Measurements from ENCODE around the gene ODAD4. TPM values are rescaled to one million over a fixed set of nuclear protein-coding genes. Genes with fewer than 3 reads are reported as not detected.

Gene ODAD4
- total RNA-seq, 6 experiments from 2014 or later, result 0.12 to 0.13 (median 0.12) TPM; not detected in 3

DNA sequence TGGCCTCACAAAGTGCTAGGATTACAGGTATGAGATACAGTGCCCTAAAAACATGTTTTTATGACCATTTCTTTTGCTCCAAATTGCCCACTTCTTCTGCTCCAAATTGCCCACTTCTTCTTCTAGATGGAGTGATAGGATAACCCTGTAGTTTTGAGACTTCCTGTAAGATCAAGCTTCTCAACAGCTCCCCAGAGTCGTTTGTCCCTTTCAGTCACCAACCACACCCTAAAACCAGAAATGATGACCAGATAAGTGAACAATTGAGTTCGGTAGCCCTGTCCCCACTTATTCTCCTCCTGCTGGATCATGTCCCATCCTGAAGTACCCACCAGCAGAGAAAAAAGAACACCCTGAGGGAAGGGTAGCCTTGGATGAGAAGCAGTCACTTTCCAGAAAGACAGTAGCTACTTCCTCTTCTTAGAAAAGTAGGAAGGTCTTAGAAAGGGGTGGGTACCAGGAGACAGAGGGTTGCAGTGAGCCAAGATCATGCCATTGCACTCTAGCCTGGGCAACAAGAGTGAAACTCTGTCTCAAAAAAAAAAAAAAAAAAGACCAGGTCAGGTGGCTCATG, 2.5 kb downstream of the ODAD4 start:
- ATAC-seq (no peak), DNase-seq (no peak)
- peaks cover 0 to 18% (median 3%) of the 10 kb centered on the region in 4 donors for H3K4me1 ChIP-seq
- no peaks in the 10 kb centered on the region for H3K9me3 ChIP-seq
- H3K36me3 ChIP-seq, result no peaks in the 10 kb centered on the region
- no peak overlapping the region for H3K4me3 ChIP-seq
- WGBS (ENCODE audit: insufficient coverage, low coverage, low lambda C conversion rate, missing lambda C conversion rate), result 50% methylated on average over 2 of the region's 2 CpGs
- TF ChIP-seq, protein P1, sequence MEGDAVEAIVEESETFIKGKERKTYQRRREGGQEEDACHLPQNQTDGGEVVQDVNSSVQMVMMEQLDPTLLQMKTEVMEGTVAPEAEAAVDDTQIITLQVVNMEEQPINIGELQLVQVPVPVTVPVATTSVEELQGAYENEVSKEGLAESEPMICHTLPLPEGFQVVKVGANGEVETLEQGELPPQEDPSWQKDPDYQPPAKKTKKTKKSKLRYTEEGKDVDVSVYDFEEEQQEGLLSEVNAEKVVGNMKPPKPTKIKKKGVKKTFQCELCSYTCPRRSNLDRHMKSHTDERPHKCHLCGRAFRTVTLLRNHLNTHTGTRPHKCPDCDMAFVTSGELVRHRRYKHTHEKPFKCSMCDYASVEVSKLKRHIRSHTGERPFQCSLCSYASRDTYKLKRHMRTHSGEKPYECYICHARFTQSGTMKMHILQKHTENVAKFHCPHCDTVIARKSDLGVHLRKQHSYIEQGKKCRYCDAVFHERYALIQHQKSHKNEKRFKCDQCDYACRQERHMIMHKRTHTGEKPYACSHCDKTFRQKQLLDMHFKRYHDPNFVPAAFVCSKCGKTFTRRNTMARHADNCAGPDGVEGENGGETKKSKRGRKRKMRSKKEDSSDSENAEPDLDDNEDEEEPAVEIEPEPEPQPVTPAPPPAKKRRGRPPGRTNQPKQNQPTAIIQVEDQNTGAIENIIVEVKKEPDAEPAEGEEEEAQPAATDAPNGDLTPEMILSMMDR (IDR thresholded peaks at IDR 0.05), result no peak
- no peak for TF ChIP-seq POLR2A (IDR thresholded peaks at IDR 0.05)
- intact Hi-C loops (cut with DNase I), result no loop called here
- H3K27me3 ChIP-seq, result no peaks in the 10 kb centered on the region
- no peak overlapping the region for H3K27ac ChIP-seq

DNA sequence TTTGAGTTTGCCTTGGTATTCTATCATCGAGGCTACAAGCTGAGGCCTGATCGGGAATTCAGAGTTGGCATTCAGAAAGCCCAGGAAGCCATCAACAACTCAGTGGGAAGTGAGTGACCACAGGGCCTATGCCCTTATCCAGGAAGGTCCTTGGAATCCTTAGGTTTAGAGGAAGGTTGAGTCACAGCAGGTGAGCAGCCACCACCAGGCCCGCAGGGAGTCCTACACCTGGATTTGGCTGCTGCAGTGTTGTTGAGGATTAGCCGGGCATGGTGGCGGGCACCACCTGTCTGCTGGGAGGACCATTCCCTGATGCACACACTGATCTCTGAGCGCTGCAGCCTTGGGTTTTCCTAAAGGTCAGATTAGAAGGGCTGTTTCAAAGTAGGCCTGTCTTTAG, 5.2 kb downstream of the ODAD4 start:
- WGBS (ENCODE audit: insufficient coverage, low coverage, low lambda C conversion rate, missing lambda C conversion rate), result 92% methylated on average over 3 of the region's 6 CpGs
- DNase-seq (no peak), ATAC-seq (no peak)
- no peaks in the 10 kb centered on the region for H3K9me3 ChIP-seq
- intact Hi-C loops (cut with DNase I), result no loop called here
- TF ChIP-seq, protein P1 (IDR thresholded peaks at IDR 0.05), result no peak
- no peak for TF ChIP-seq POLR2A (IDR thresholded peaks at IDR 0.05)
- no peaks in the 10 kb centered on the region for H3K36me3 ChIP-seq
- peaks cover 0 to 20% (median 8%) of the 10 kb centered on the region in 4 donors for H3K4me1 ChIP-seq
- H3K27me3 ChIP-seq, result no peaks in the 10 kb centered on the region
- H3K27ac ChIP-seq, result no peak overlapping the region
- no peak overlapping the region for H3K4me3 ChIP-seq

DNA sequence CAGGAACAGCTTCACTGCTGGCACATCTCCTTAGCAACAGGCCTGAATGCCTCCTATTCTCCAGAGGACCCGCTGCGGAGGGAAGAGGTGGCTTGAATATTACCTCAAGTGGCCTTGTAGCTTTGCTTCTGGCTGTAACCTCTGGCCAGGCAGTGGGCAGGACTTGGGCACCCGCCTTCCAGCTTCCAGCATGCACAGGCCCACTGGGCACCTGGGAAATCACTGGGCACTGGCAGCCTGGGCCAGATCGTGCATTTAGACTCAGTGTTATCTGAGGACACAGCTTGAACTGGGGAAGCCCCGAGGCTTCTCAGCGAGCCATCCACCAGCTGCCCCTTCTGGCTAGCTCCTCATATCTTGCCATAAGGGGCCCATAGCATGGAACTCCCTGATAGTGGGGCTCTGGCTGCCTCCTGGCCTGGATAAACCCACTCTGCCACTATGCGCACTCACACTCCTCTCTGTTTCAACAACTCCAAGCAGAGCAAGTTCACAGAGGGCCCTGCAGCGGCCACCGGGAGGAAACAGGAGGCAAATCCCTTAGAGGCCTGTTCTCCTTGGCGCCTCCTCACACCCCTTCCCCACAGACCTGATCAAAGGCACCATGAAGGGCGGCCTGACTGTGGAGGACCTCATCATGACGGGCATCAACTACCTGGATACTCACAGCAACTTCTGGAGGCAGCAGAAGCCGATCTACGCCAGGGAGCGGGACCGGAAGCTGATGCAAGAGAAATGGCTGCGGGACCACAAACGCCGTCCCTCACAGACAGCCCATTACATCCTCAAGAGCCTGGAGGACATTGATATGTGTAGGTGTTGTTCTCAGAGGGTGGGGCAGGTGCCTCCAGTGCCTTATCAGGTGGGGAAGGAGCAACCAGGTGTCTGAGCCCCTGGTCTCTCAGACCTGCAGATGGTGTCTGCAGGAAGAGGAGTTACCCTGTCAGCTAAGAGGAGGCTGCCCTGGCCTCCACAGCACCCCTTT, 7.8 kb downstream of the ODAD4 start:
- DNase-seq, result peak; percentile 78 to 90 (median 90)
- no peak overlapping the region for H3K4me3 ChIP-seq
- no peaks in the 10 kb centered on the region for H3K36me3 ChIP-seq
- no peaks in the 10 kb centered on the region for H3K27me3 ChIP-seq
- no peak for TF ChIP-seq POLR2A (IDR thresholded peaks at IDR 0.05)
- TF ChIP-seq, protein P1 (IDR thresholded peaks at IDR 0.05), result no peak
- peak overlapping the region in 2 of 3 donors; percentile 50 to 61 for H3K27ac ChIP-seq
- intact Hi-C loops (cut with DNase I), result no loop called here
- H3K4me1 ChIP-seq, result peaks cover 0 to 28% (median 8%) of the 10 kb centered on the region in 4 donors
- 54% methylated on average over 6 of the region's 19 CpGs for WGBS (ENCODE audit: insufficient coverage, low coverage, low lambda C conversion rate, missing lambda C conversion rate)
- H3K9me3 ChIP-seq, result no peaks in the 10 kb centered on the region
- peak; percentile 88 to 94 (median 88) for ATAC-seq

DNA sequence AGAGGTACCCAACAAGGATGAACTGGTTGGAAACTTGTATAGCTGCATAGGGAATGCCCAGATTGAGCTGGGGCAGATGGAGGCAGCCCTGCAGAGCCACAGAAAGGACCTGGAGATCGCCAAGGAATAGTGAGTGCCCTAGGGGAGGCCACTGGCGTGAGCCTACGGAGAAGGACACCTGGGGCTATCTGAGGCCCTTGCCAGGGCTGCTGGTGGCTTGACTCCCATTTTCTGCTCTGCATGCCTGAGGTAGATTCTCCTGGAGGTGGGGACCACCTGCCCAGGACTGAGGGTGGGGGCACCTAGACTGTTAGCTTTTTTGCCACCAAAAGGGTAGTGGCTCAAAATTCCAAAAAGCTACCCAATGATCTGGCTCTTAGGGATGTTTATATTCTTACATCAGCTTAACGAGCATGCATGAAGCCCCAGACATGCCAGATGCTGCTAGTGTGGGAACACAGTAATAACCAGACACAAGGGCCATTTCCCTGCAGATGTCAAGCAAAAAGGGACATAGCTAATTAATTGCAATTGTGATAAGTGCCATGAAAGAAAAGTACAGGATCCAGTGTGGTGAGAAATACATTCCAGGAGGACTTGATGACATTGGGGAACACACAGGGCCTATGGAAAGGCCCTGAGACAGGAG, 8.8 kb downstream of the ODAD4 start:
- WGBS (ENCODE audit: insufficient coverage, low coverage, low lambda C conversion rate, missing lambda C conversion rate), result 33% methylated on average over 1 of the region's 4 CpGs
- intact Hi-C loops (cut with DNase I), result no loop called here
- Histone ChIP-seq H3K4me1 (peaks cover 0 to 28% (median 8%) of the 10 kb centered on the region in 4 donors), H3K36me3 (no peaks in the 10 kb centered on the region), H3K4me3 (no peak overlapping the region), H3K9me3 (no peaks in the 10 kb centered on the region), H3K27ac (no peak overlapping the region), H3K27me3 (no peaks in the 10 kb centered on the region)
- no peak for ATAC-seq
- no peak for DNase-seq
- TF ChIP-seq, protein P1 (IDR thresholded peaks at IDR 0.05), result no peak
- no peak for TF ChIP-seq POLR2A (IDR thresholded peaks at IDR 0.05)
